Activated CD4-positive, alpha-beta T cell treated with anti-CD3 and anti-CD28 coated beads for 36 hours (primary cell): ENCODE measurements around the gene TRPM5. TPM values are rescaled to one million over a fixed set of nuclear protein-coding genes. Genes with fewer than 3 reads are reported as not detected.
"Not testable (repeated sequence)": the region's sequence is repeated elsewhere in the genome, so short reads cannot be mapped to it uniquely, and the experiment has no call there.

Experiments used
- ATAC-seq: fragments of 200-7000 bp; cut with Tn5 transposase; one replicate; pipeline ENCODE4 v1.10.0; 2021; ENCODE audit warnings: mild to moderate bottlenecking, moderate library complexity
- CTCF ChIA-PET: fragments of 350-600 bp; sonication (Branson Sonifier 250); formaldehyde crosslinking; loops from one replicate; lab custom pipeline; 2021; ENCODE audit warnings: antibody characterized with exemption; lab: Charles Lee
- POLR2A ChIA-PET: fragments of 350-600 bp; sonication (Branson Sonifier 250); formaldehyde crosslinking; loops from one replicate; lab custom pipeline; 2021; ENCODE audit warnings: antibody characterized with exemption, inconsistent platforms; lab: Charles Lee
- DNase-seq: peaks from one replicate; pipeline ENCODE4 v3.0.0-alpha.2; 2020
- H3K27ac Mint-ChIP-seq: one replicate; pipeline ENCODE4 v1.8.0; 2021; ENCODE audit warnings: mixed read lengths
- H3K27me3 Mint-ChIP-seq: one replicate; pipeline ENCODE4 v1.8.0; 2021; ENCODE audit warnings: mixed read lengths
- H3K36me3 Mint-ChIP-seq: one replicate; pipeline ENCODE4 v1.8.0; 2021; ENCODE audit warnings: low read depth, mixed read lengths
- H3K4me1 Mint-ChIP-seq: one replicate; pipeline ENCODE4 v1.8.0; 2021; ENCODE audit warnings: mixed read lengths
- H3K4me3 Mint-ChIP-seq: one replicate; pipeline ENCODE4 v1.8.0; 2021; ENCODE audit warnings: mild to moderate bottlenecking, moderate library complexity, mixed read lengths
- H3K9me3 Mint-ChIP-seq: one replicate; pipeline ENCODE4 v1.8.0; 2021; ENCODE audit warnings: low read depth, mixed read lengths
- intact Hi-C, 2 experiments: fragments of 100-400 bp; cut with DNase I in 1 of 2; cut with micrococcal nuclease in 1 of 2; formaldehyde crosslinking; loops; one replicate each; pipeline versions ENCODE4 v1.14.2 to v1.15.1; 2022 to 2024; cut with DNase I, micrococcal nuclease
- total RNA-seq, 2 experiments: library from RNA; stranded (reverse); gene quantifications; one replicate each; pipeline ENCODE4 v1.2.3, GENCODE V29; 2021

The TRPM5 gene
- total RNA-seq, 2 experiments from 2014 or later = 0.05 TPM; not detected in 1

GRCh38 chr11:2480067-2480873, 36.0 kb upstream of the TRPM5 start:
- intact Hi-C loops = loop anchor here (2.0 to 5.0 kb wide), 2 partner anchors 33 to 35 kb away; partner anchors contain the start of genes KCNQ1 (in 2 of the 2) and TRPM5 (in 1 of the 2)
- peaks cover 26% of the 10 kb centered on the region for H3K4me1 Mint-ChIP-seq
- peak; percentile 55 for ATAC-seq
- POLR2A ChIA-PET, H3K27me3 Mint-ChIP-seq: not testable (repeated sequence)
- peak overlapping the region; percentile 95 for H3K27ac Mint-ChIP-seq
- DNase-seq = peak; percentile 17
- peaks cover 43% of the 10 kb centered on the region for H3K36me3 Mint-ChIP-seq
- H3K9me3 Mint-ChIP-seq = peaks cover 16% of the 10 kb centered on the region
- CTCF ChIA-PET = interaction anchor here (0.8 kb wide), 1 partner anchor 293 kb away, joined by 3 read pairs; no protein-coding TSS in a partner anchor
- peak overlapping the region; percentile 53 for H3K4me3 Mint-ChIP-seq

- H3K27me3 Mint-ChIP-seq = no peaks in the 10 kb centered on the region
- CTCF ChIA-PET = interaction anchor here (1.3 kb wide), 1 partner anchor 12 kb away, joined by 3 read pairs; no protein-coding TSS in a partner anchor
- ATAC-seq = no peak
- H3K36me3 Mint-ChIP-seq = peaks cover 34% of the 10 kb centered on the region
- no peak overlapping the region for H3K4me3 Mint-ChIP-seq
- no peak overlapping the region for H3K27ac Mint-ChIP-seq
- intact Hi-C loops = no loop called here
- POLR2A ChIA-PET = no interaction called here
- DNase-seq = no peak
- H3K4me1 Mint-ChIP-seq = peaks cover 26% of the 10 kb centered on the region
- H3K9me3 Mint-ChIP-seq = peaks cover 15% of the 10 kb centered on the region
Observed at GRCh38 chr11:2477936-2478335, 33.6 kb upstream of the TRPM5 start.

DNA sequence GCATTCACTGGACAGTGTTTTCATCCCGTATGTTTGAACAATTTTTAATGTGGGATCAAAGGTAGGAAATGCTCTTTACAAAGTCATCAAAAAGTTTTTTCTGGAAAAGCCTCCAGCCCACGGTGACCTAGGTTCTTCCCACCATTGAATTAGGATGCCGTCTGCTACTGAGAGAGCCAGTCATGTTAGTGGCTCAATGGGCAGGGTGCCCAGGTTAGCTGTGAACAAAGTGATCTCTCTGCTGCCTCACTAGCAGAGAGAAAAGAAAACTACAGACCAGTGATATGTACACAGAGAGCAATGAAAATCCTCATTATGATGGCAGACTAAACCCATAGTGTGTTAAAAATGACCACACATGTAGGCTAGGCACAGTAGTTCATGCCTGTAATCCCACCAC, 32.9 kb upstream of the TRPM5 start:
- peaks cover 26% of the 10 kb centered on the region for H3K4me1 Mint-ChIP-seq
- no peak for DNase-seq
- H3K27ac Mint-ChIP-seq = no peak overlapping the region
- H3K9me3 Mint-ChIP-seq = peaks cover 15% of the 10 kb centered on the region
- ChIA-PET CTCF (interaction anchor here (1.2 to 1.3 kb wide), 2 partner anchors 13 to 54 kb away, joined by 3 read pairs; no protein-coding TSS in a partner anchor), POLR2A (no interaction called here)
- intact Hi-C loops = no loop called here
- no peak overlapping the region for H3K4me3 Mint-ChIP-seq
- H3K36me3 Mint-ChIP-seq = peaks cover 34% of the 10 kb centered on the region
- no peaks in the 10 kb centered on the region for H3K27me3 Mint-ChIP-seq
- ATAC-seq = no peak

- H3K4me1 Mint-ChIP-seq = peaks cover 19% of the 10 kb centered on the region
- ATAC-seq (no peak), DNase-seq (no peak)
- intact Hi-C loops = no loop called here
- H3K36me3 Mint-ChIP-seq = peaks cover 32% of the 10 kb centered on the region
- POLR2A ChIA-PET = no interaction called here
- H3K27ac Mint-ChIP-seq = no peak overlapping the region
- no peaks in the 10 kb centered on the region for H3K27me3 Mint-ChIP-seq
- CTCF ChIA-PET = interaction anchor here (1.5 kb wide), 1 partner anchor 56 kb away, joined by 5 read pairs; no protein-coding TSS in a partner anchor
- H3K9me3 Mint-ChIP-seq = peaks cover 15% of the 10 kb centered on the region
- no peak overlapping the region for H3K4me3 Mint-ChIP-seq
Observed at GRCh38 chr11:2475136-2475918, 31.0 kb upstream of the TRPM5 start.

DNA sequence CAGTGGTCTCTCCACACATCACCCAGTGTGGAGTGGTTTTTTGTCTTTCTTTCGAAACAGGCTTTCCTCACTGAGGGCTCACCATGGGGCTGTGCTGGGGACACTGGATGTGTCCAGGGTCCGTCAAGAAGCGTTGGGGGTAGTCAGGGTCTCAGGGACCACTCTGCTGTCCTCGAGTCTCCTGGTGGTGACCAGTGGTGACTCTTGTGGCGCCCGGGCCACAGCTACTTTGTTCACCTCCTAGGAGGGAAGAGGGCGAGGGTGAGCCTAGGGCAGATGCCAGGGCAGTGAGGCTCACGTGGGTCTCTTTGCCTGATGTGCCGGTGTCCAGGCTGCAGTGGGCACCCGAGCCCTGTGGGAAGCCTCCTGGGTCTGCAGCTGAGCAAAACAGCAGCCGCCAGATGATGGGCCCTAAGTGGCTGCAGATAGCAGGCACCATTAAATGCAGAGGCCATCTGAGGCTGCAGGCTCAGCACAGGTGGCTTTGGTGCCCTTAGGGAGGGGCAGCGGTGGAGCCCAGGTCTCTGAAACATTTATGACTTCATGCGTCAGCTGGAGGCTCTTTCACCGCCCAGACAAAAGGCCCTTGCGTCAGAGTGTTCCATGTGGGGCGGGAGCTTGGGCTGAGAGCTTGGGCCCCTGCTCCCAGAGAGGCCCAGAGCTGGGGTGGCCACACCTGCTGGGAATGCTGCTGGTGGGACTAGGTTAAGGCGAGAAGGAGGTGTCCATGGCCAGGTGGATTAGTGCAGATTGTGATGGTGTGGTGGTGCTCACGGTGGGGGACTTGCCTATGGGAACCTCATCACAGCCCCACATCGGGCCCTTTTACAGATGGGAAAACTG, 30.0 kb upstream of the TRPM5 start:
- ATAC-seq (no peak), DNase-seq (no peak)
- no peak overlapping the region for H3K4me3 Mint-ChIP-seq
- H3K27me3 Mint-ChIP-seq = no peaks in the 10 kb centered on the region
- H3K9me3 Mint-ChIP-seq = peaks cover 9% of the 10 kb centered on the region
- no peak overlapping the region for H3K27ac Mint-ChIP-seq
- ChIA-PET POLR2A (no interaction called here), CTCF (interaction anchor here (1.5 kb wide), 1 partner anchor 57 kb away, joined by 5 read pairs; no protein-coding TSS in a partner anchor)
- peaks cover 14% of the 10 kb centered on the region for H3K4me1 Mint-ChIP-seq
- H3K36me3 Mint-ChIP-seq = peaks cover 22% of the 10 kb centered on the region
- intact Hi-C loops = no loop called here

GRCh38 chr11:2473361-2474058, 29.2 kb upstream of the TRPM5 start:
- ChIA-PET CTCF (interaction anchor here (1.5 kb wide), 1 partner anchor 58 kb away, joined by 5 read pairs; no protein-coding TSS in a partner anchor), POLR2A (no interaction called here)
- no peak overlapping the region for H3K27ac Mint-ChIP-seq
- peaks cover 15% of the 10 kb centered on the region for H3K36me3 Mint-ChIP-seq
- H3K4me1 Mint-ChIP-seq = peaks cover 20% of the 10 kb centered on the region
- intact Hi-C loops = no loop called here
- H3K4me3 Mint-ChIP-seq = no peak overlapping the region
- ATAC-seq = no peak
- peaks cover 4% of the 10 kb centered on the region for H3K9me3 Mint-ChIP-seq
- DNase-seq = no peak
- H3K27me3 Mint-ChIP-seq = no peaks in the 10 kb centered on the region

DNA sequence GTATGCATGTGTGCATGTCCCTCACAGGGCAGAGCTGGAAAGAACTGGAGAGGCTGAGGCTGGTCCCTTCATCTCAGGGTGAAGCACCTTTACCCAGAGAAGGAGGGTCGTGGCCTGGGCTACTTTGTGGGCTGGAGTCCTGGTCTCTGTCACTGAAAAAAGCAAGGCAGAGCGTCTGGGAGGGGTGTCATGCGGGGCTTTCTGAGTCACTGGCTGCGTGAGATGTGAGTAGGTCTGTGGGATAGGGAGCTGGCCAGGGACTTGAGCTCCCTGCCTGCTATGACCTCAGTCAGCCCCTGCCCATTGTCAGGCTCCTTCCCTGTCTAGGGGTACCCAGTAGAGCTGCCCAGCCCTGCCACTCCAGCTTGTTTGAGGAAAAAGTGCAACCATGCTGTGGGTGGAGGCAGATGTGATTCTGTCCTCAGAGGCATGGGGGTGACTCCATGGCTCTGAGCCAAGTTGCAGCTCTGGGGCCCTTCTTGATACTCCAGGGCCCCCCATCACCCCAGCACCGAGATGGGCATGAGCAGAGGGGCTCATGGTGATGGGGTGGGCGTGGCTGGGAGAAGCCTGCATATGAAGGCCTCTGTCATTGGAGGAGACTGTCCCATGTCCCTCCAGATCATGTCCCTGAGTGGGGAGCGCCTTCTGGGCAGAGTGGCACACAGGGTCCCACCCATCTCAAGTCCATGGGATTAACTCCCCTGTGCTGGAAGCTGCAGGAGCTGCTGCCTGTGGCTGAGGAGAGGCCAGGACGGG, 28.3 kb upstream of the TRPM5 start:
- intact Hi-C loops = no loop called here
- ChIA-PET CTCF (no interaction called here), POLR2A (no interaction called here)
- ATAC-seq = peak; percentile 30
- no peak overlapping the region for H3K27ac Mint-ChIP-seq
- peaks cover 6% of the 10 kb centered on the region for H3K36me3 Mint-ChIP-seq
- H3K4me3 Mint-ChIP-seq = no peak overlapping the region
- H3K9me3 Mint-ChIP-seq = no peaks in the 10 kb centered on the region
- DNase-seq = peak; percentile 6
- H3K27me3 Mint-ChIP-seq = no peaks in the 10 kb centered on the region
- H3K4me1 Mint-ChIP-seq = peaks cover 26% of the 10 kb centered on the region

- Mint-ChIP-seq H3K27me3 (no peaks in the 10 kb centered on the region), H3K4me3 (no peak overlapping the region), H3K27ac (no peak overlapping the region), H3K36me3 (no peaks in the 10 kb centered on the region), H3K4me1 (peaks cover 35% of the 10 kb centered on the region), H3K9me3 (no peaks in the 10 kb centered on the region)
- ChIA-PET POLR2A (no interaction called here), CTCF (no interaction called here)
- ATAC-seq (no peak), DNase-seq (no peak)
- intact Hi-C loops = no loop called here
Observed at GRCh38 chr11:2471804-2472096, 27.4 kb upstream of the TRPM5 start.

DNA sequence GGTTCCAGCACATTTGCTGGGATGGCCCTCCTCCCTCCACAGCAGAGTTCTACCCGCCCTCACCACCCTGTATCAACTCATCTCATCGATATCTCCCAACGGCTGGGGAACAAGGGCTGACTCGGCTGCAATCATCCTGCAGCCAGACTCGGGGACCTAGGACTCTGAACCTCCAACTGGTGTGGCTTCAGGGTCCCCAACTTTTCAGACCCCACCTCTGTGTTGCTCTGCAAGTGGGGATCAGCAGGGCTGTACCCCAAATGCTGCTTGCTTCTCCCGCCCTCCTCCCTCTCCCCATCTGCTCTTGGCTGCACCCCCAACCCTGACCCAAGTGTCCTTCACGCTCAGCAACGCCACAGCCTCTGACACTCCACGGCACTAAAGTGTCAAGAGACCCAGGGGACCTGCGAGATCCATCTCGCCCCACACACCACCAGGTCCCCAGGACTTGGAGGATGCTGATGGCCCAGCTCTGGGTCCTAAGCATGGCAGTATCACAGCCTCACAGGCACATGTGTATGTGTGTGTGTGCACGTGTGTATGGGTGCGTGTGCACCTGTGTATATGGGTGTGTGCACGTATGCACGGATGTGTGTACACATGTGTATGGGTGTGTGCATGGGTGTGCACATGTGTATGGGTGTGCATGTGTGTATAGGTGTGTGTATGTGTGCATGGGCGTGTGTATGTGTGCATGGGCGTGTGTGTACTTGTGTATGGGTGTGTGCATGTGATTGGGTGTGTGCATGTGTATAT, 26.9 kb upstream of the TRPM5 start:
- Mint-ChIP-seq H3K4me3 (no peak overlapping the region), H3K27ac (no peak overlapping the region), H3K27me3 (no peaks in the 10 kb centered on the region), H3K4me1 (peaks cover 40% of the 10 kb centered on the region), H3K36me3 (no peaks in the 10 kb centered on the region), H3K9me3 (no peaks in the 10 kb centered on the region)
- intact Hi-C loops = no loop called here
- DNase-seq = no peak
- ChIA-PET POLR2A (no interaction called here), CTCF (no interaction called here)
- no peak for ATAC-seq

DNA sequence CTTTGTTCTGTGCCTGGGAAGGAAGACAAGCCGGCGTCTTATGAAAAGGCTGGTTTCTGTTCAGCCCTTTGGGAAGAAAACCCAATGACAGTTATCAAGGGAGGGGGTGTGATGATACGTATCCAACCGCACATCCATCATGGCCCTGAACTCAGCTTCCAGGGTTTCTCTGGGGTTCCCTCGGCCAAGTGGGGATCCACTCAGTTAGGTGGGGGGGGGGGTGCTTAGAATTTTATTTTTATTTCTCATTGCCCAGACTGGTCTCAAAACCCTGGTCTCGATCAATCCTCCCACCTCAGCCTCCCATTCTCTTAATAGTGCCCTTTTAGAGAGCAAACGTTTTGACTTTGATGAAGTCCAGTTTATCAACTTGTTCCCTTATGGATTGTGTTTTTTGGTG, 26.2 kb upstream of the TRPM5 start:
- Mint-ChIP-seq H3K9me3 (no peaks in the 10 kb centered on the region), H3K27me3 (no peaks in the 10 kb centered on the region), H3K36me3 (no peaks in the 10 kb centered on the region), H3K4me1 (peaks cover 44% of the 10 kb centered on the region), H3K27ac (no peak overlapping the region), H3K4me3 (no peak overlapping the region)
- ATAC-seq (no peak), DNase-seq (no peak)
- intact Hi-C loops = no loop called here
- CTCF ChIA-PET = no interaction called here
- POLR2A ChIA-PET = no interaction called here
